Measurements from ENCODE around the gene AASDH. TPM values are rescaled to one million over a fixed set of nuclear protein-coding genes. Genes with fewer than 3 reads are reported as not detected.

AASDH gene
- total RNA-seq, 2 experiments from 2014 or later, result 10.2 to 10.6 TPM

DNA sequence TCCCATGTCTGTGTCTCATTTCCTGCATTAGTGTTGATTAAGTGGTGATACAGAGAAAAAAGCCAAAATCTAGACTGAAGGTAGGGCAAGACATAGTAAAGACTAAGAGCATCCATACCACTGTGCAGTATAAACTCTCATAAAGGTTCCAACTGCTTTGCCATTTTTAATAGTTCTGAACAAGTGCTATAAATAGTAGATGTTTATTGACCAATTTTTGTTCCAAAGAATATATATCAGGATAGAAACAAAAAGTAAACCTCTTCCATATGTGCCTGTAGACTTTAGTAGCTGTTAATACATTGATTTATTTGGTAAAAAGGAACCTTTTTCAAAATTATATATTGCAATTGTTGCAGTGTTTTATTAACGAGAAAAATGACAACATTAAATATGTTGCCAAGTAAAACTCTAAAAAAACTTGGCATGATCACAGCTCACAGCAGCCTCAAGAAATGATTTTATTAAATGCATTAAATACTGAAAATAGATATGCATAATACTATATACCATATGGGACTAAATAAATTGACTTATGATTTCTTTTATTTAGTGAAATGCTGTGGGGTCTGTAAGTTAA, 22.3 kb upstream of the AASDH start:
- intact Hi-C loops (cut with DNase I, micrococcal nuclease), result no loop called here
- no peak overlapping the region for H3K4me3 ChIP-seq (ENCODE audit: low read length)
- no peak overlapping the region for H3K27ac ChIP-seq (ENCODE audit: low read depth in 1 of 2, low read length in 2 of 2)
- peaks cover 33% of the 10 kb centered on the region for H3K36me3 Mint-ChIP-seq (ENCODE audit: low read depth)
- ATAC-seq (ENCODE audit: poor library complexity) (no peak), DNase-seq (no peak)
- H3K27ac Mint-ChIP-seq, result no peak overlapping the region
- no peaks in the 10 kb centered on the region for H3K27me3 ChIP-seq (ENCODE audit: control insufficient read depth in 1 of 2, insufficient read depth in 2 of 2, low read length in 2 of 2)
- H3K4me1 Mint-ChIP-seq (ENCODE audit: low read depth), result peaks cover 17% of the 10 kb centered on the region
- H3K9me3 Mint-ChIP-seq, result no peaks in the 10 kb centered on the region
- TF ChIP-seq, protein P1, sequence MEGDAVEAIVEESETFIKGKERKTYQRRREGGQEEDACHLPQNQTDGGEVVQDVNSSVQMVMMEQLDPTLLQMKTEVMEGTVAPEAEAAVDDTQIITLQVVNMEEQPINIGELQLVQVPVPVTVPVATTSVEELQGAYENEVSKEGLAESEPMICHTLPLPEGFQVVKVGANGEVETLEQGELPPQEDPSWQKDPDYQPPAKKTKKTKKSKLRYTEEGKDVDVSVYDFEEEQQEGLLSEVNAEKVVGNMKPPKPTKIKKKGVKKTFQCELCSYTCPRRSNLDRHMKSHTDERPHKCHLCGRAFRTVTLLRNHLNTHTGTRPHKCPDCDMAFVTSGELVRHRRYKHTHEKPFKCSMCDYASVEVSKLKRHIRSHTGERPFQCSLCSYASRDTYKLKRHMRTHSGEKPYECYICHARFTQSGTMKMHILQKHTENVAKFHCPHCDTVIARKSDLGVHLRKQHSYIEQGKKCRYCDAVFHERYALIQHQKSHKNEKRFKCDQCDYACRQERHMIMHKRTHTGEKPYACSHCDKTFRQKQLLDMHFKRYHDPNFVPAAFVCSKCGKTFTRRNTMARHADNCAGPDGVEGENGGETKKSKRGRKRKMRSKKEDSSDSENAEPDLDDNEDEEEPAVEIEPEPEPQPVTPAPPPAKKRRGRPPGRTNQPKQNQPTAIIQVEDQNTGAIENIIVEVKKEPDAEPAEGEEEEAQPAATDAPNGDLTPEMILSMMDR (IDR thresholded peaks at IDR 0.05), result no peak
- no peaks in the 10 kb centered on the region for H3K4me1 ChIP-seq (ENCODE audit: insufficient read depth, low read length)
- H3K27me3 Mint-ChIP-seq, result no peaks in the 10 kb centered on the region
- H3K36me3 ChIP-seq (ENCODE audit: insufficient read depth, low read length), result peaks cover 12% of the 10 kb centered on the region
- H3K9me3 ChIP-seq (ENCODE audit: control insufficient read depth in 1 of 2, insufficient read depth in 1 of 2, low read length in 2 of 2), result no peaks in the 10 kb centered on the region
- H3K4me3 Mint-ChIP-seq, result no peak overlapping the region
- ChIA-PET CTCF (no interaction called here), POLR2A (interaction anchor here (1.6 kb wide), 1 partner anchor 22 kb away, joined by 6 read pairs; the partner anchor contains the start of gene AASDH)

DNA sequence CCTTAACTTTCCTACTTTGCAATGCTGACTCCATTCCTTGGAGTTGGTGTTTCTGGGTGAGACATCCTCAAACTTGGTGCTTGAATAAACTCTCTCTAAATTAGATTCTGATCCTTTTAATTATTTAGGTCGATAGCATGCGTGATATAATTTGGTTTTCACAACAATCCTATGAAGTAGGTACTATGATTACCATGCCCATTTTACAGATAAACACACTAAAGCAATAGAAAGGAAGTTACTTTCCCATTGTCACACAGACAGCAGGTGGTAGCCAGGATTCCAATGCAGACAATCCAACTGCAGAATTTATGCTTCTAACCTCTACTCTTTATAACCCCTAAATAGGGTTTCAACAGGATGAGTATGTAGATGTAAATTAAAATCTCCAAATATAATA, 21.7 kb upstream of the AASDH start:
- Histone ChIP-seq H3K4me3 (ENCODE audit: low read length) (no peak overlapping the region), H3K36me3 (ENCODE audit: insufficient read depth, low read length) (peaks cover 12% of the 10 kb centered on the region), H3K4me1 (ENCODE audit: insufficient read depth, low read length) (no peaks in the 10 kb centered on the region), H3K27ac (ENCODE audit: low read depth in 1 of 2, low read length in 2 of 2) (no peak overlapping the region), H3K9me3 (ENCODE audit: control insufficient read depth in 1 of 2, insufficient read depth in 1 of 2, low read length in 2 of 2) (no peaks in the 10 kb centered on the region), H3K27me3 (ENCODE audit: control insufficient read depth in 1 of 2, insufficient read depth in 2 of 2, low read length in 2 of 2) (no peaks in the 10 kb centered on the region)
- ATAC-seq (ENCODE audit: poor library complexity), result no peak
- ChIA-PET CTCF (no interaction called here), POLR2A (no interaction called here)
- no peak overlapping the region for H3K27ac Mint-ChIP-seq
- no peaks in the 10 kb centered on the region for H3K27me3 Mint-ChIP-seq
- peaks cover 17% of the 10 kb centered on the region for H3K4me1 Mint-ChIP-seq (ENCODE audit: low read depth)
- no peaks in the 10 kb centered on the region for H3K9me3 Mint-ChIP-seq
- no peak for DNase-seq
- TF ChIP-seq, protein P1 (IDR thresholded peaks at IDR 0.05), result no peak
- no peak overlapping the region for H3K4me3 Mint-ChIP-seq
- H3K36me3 Mint-ChIP-seq (ENCODE audit: low read depth), result peaks cover 40% of the 10 kb centered on the region
- intact Hi-C loops (cut with DNase I, micrococcal nuclease), result no loop called here

DNA sequence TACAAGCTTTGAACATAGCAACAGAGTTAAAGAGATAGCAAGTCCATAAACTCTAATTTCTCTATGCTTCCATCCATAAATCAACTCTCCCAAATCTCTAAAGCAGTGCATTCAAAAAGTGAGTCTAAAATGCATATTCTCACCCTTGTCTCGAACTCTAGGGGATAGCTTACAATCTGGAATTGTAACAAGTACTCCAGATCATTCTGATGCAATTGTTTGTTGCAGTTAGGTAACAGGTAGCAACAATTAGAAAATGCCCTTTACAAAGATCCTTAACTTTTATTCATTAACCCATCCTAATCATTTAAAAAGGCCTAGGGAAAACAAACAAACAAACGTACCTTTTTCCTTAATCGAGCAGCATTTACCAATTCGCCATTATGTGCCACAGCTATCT, 18.9 kb upstream of the AASDH start:
- ChIA-PET CTCF (no interaction called here), POLR2A (interaction anchor here (0.6 kb wide), 1 partner anchor 63 kb away, joined by 3 read pairs; no protein-coding TSS in a partner anchor)
- H3K4me1 Mint-ChIP-seq (ENCODE audit: low read depth), result peaks cover 11% of the 10 kb centered on the region
- Histone ChIP-seq H3K27me3 (ENCODE audit: control insufficient read depth in 1 of 2, insufficient read depth in 2 of 2, low read length in 2 of 2) (no peaks in the 10 kb centered on the region), H3K27ac (ENCODE audit: low read depth in 1 of 2, low read length in 2 of 2) (no peak overlapping the region), H3K36me3 (ENCODE audit: insufficient read depth, low read length) (peaks cover 19% of the 10 kb centered on the region), H3K4me1 (ENCODE audit: insufficient read depth, low read length) (no peaks in the 10 kb centered on the region), H3K9me3 (ENCODE audit: control insufficient read depth in 1 of 2, insufficient read depth in 1 of 2, low read length in 2 of 2) (no peaks in the 10 kb centered on the region), H3K4me3 (ENCODE audit: low read length) (no peak overlapping the region)
- H3K27ac Mint-ChIP-seq, result no peak overlapping the region
- H3K27me3 Mint-ChIP-seq, result no peaks in the 10 kb centered on the region
- TF ChIP-seq, protein P1 (IDR thresholded peaks at IDR 0.05), result no peak
- ATAC-seq (ENCODE audit: poor library complexity) (no peak), DNase-seq (no peak)
- intact Hi-C loops (cut with DNase I, micrococcal nuclease), result no loop called here
- H3K4me3 Mint-ChIP-seq, result no peak overlapping the region
- H3K9me3 Mint-ChIP-seq, result no peaks in the 10 kb centered on the region
- H3K36me3 Mint-ChIP-seq (ENCODE audit: low read depth), result peaks cover 59% of the 10 kb centered on the region
